ENCODE measurements around the gene NIPSNAP3A. TPM values are rescaled to one million over a fixed set of nuclear protein-coding genes. Genes with fewer than 3 reads are reported as not detected.

NIPSNAP3A gene
- polyA plus RNA-seq, 1 donor (not counting 4 experiments of a cell fraction or from before 2014, with no cell fraction given) = 48.0 TPM

DNA sequence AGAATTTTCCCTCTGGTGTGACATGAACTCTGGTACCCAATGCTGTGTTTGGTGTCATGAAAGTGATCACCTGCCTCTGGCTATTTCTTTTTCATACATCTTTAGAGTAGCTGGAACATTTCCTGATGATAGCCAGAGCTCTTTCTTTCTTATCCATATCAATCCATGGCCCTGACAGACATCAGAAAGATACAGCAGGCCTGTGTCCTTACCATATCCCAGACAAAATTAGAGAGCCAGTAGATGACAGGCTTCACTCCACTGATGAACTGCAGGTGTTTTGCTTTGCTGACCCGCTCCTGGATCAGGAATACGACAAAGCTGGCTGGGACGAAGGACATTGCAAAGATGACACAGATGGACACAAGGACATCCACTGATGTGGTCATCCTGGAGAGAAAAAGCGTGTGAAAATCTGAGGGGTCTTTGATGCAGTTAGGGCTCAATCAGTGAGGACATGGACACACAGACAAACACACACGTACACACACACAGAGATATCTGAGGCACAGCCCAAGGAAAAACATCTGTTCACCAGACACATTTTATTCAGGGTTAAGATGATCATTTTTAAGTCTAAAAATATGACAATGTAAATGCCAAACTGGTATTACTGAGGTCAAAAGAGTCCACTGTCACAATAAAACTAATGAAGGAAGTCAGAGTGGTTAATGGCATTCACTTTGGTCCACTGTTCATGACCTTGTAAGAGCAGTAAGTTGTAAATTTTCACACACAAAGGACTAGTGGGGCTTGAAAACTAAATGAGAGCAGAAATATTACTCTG is 50.9 kb downstream of the NIPSNAP3A start:
- H3K27me3 ChIP-seq (ENCODE audit: control insufficient read depth, extremely low read depth, insufficient read depth, low read length) = no peaks in the 10 kb centered on the region
- H3K9me3 ChIP-seq (ENCODE audit: control insufficient read depth, low read depth, low read length) = no peaks in the 10 kb centered on the region
- H3K9ac ChIP-seq (ENCODE audit: control insufficient read depth, extremely low read depth, insufficient read depth, low read length) = no peak overlapping the region
- dilution Hi-C loops (cut with MboI; ENCODE audit: extremely low pct_ligation_motif_present, low sequenced_read_pairs) = no loop called here
- TF ChIP-seq CTCF (optimal IDR thresholded peaks at IDR 0.05 in 1 of 3, IDR thresholded peaks at IDR 0.05 in 1 of 3, conservative IDR thresholded peaks at IDR 0.05 in 1 of 3; ENCODE audit: extremely low read depth in 1 of 3, insufficient read depth in 2 of 3, low read length in 3 of 3) = no peak
- TF ChIP-seq EZH2 (IDR thresholded peaks at IDR 0.05; ENCODE audit: low read length) = no peak
- no peaks in the 10 kb centered on the region for H3K79me2 ChIP-seq (ENCODE audit: control insufficient read depth, insufficient read depth, low read length)
- no peak for DNase-seq (ENCODE audit: low read depth, low spot score)
- H3K27ac ChIP-seq (ENCODE audit: control insufficient read depth, insufficient read depth, low read length) = no peak overlapping the region
- H3K4me3 ChIP-seq (ENCODE audit: control insufficient read depth in 2 of 3, extremely low read depth in 1 of 3, insufficient read depth in 2 of 3, low read depth in 1 of 3, low read length in 3 of 3) = no peak overlapping the region
- no peaks in the 10 kb centered on the region for H3K4me1 ChIP-seq (ENCODE audit: control insufficient read depth, extremely low read depth, insufficient read depth, low read length)
- H3K36me3 ChIP-seq (ENCODE audit: control insufficient read depth in 2 of 2, extremely low read depth in 1 of 2, insufficient read depth in 2 of 2, low read length in 2 of 2) = peaks cover 29 to 39% of the 10 kb centered on the region in 2 experiments
- H4K20me1 ChIP-seq (ENCODE audit: control insufficient read depth, extremely low read depth, insufficient read depth, low read length) = no peaks in the 10 kb centered on the region
- no peak for FAIRE-seq
- H2AFZ ChIP-seq (ENCODE audit: control insufficient read depth, low read length) = no peak overlapping the region
- no peaks in the 10 kb centered on the region for H3K9me1 ChIP-seq (ENCODE audit: control insufficient read depth, extremely low read depth, insufficient read depth, low read length)
- H3K4me2 ChIP-seq (ENCODE audit: control insufficient read depth, extremely low read depth, insufficient read depth, low read depth, low read length) = no peak overlapping the region

GRCh38 chr9:104800068-104800785 is 52.7 kb downstream of the NIPSNAP3A start:
- no peak for DNase-seq (ENCODE audit: low read depth, low spot score)
- no peak for TF ChIP-seq CTCF (optimal IDR thresholded peaks at IDR 0.05 in 1 of 3, IDR thresholded peaks at IDR 0.05 in 1 of 3, conservative IDR thresholded peaks at IDR 0.05 in 1 of 3; ENCODE audit: extremely low read depth in 1 of 3, insufficient read depth in 2 of 3, low read length in 3 of 3)
- no peak for TF ChIP-seq EZH2 (IDR thresholded peaks at IDR 0.05; ENCODE audit: low read length)
- no peak overlapping the region for H2AFZ ChIP-seq (ENCODE audit: control insufficient read depth, low read length)
- H3K4me2 ChIP-seq (ENCODE audit: control insufficient read depth, extremely low read depth, insufficient read depth, low read depth, low read length) = no peak overlapping the region
- H3K27ac ChIP-seq (ENCODE audit: control insufficient read depth, insufficient read depth, low read length) = no peak overlapping the region
- FAIRE-seq = no peak
- no peaks in the 10 kb centered on the region for H3K79me2 ChIP-seq (ENCODE audit: control insufficient read depth, insufficient read depth, low read length)
- H3K9me1 ChIP-seq (ENCODE audit: control insufficient read depth, extremely low read depth, insufficient read depth, low read length) = no peaks in the 10 kb centered on the region
- no peaks in the 10 kb centered on the region for H3K9me3 ChIP-seq (ENCODE audit: control insufficient read depth, low read depth, low read length)
- no peak overlapping the region for H3K4me3 ChIP-seq (ENCODE audit: control insufficient read depth in 2 of 3, extremely low read depth in 1 of 3, insufficient read depth in 2 of 3, low read depth in 1 of 3, low read length in 3 of 3)
- no peaks in the 10 kb centered on the region for H3K4me1 ChIP-seq (ENCODE audit: control insufficient read depth, extremely low read depth, insufficient read depth, low read length)
- H3K27me3 ChIP-seq (ENCODE audit: control insufficient read depth, extremely low read depth, insufficient read depth, low read length) = no peaks in the 10 kb centered on the region
- dilution Hi-C loops (cut with MboI; ENCODE audit: extremely low pct_ligation_motif_present, low sequenced_read_pairs) = no loop called here
- H3K36me3 ChIP-seq (ENCODE audit: control insufficient read depth in 2 of 2, extremely low read depth in 1 of 2, insufficient read depth in 2 of 2, low read length in 2 of 2) = peaks cover 26 to 42% of the 10 kb centered on the region in 2 experiments
- H4K20me1 ChIP-seq (ENCODE audit: control insufficient read depth, extremely low read depth, insufficient read depth, low read length) = no peaks in the 10 kb centered on the region
- H3K9ac ChIP-seq (ENCODE audit: control insufficient read depth, extremely low read depth, insufficient read depth, low read length) = no peak overlapping the region
